Hematopoietic multipotent progenitor cell treated with erythropoietin and hydrocortisone succinate and interleukin-3 and kit ligand, for 17 days (in vitro differentiated cells): ENCODE measurements around the gene WDR82.
"Not testable (repeated sequence)": the region's sequence is repeated elsewhere in the genome, so short reads cannot be mapped to it uniquely, and the experiment has no call there.

Source experiments
- DNase-seq: peaks from one replicate; pipeline ENCODE4 v3.0.0-alpha.2; 2015; ENCODE audit warnings: low spot score

WDR82 gene

DNA sequence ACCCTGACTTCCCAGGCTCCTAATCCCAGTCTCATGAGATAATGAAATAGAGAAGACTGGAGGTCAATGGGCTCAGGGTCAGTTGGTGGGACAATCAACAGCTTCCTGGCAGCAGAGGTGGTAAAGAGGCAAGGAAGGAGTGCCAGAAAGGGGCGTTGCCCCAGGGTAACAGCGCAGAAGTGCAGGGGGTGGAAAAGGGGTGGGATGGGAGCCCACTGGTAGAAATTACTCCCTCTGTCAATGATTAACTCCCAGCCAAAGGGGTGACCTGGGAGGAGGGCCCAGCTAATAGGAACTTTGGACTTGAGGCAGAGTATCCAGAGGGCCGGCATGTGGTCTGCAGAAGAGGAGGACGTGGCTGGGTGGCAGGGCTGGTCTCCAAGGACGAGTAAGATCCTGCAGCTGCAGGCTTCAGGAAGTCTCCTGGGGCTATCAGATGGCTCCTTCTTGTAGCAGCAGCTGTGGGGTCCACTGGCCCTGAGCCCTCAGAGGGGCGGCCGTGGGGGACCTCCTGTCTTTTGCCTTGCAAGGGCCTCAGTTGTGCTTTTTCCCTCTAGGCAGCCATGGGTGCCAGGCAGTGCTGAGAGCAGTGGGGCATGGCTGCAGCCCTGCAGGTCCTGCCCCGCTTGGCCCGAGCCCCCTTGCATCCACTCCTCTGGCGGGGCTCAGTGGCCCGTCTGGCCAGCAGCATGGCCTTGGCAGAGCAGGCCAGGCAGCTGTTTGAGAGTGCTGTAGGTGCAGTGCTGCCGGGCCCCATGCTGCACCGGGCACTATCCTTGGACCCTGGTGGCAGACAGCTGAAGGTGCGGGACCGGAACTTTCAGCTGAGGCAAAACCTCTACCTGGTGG, 11.5 kb upstream of the WDR82 start:
- DNase-seq, result no peak

DNA sequence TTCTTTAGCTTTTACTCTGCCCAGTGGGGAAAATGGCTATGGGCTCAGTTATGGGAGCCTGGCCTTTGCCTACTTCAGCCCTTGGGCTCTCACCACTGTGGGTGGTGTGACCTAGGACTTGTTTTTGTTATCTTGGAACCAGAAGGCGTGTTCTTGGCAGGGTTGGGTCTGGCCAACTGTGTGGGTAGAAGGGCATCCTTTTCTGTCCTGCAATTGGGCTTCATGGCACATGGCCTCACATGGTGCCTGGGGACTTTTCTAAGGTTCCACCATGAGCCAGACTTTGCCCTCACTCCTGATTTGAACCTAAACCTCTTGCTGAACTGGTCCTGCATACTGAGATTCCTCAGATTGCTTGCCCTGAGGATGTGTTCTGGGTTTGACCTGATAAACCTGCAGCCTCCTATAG, 10.9 kb upstream of the WDR82 start:
- DNase-seq, result peak; percentile 38

DNA sequence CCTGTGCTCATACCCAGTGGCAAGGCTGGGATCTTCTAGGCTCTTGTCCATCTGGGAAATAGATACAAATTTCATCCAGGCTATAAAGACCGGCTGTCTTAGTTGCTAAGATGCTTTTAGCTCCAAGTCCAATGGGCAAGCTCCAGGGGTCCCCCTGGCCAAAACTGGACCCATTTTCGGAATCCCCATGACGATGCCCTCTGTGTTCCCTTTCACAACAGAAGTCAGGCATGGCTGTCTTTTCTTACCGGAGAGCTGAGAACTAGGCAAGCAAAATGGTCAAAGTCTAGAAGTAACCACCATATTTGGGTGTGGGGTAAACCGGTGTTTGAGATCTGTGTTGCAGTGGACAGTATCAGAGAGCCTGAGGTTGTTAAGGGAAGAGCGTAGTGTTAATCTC, 10.2 kb upstream of the WDR82 start:
- peak; percentile 22 for DNase-seq

DNA sequence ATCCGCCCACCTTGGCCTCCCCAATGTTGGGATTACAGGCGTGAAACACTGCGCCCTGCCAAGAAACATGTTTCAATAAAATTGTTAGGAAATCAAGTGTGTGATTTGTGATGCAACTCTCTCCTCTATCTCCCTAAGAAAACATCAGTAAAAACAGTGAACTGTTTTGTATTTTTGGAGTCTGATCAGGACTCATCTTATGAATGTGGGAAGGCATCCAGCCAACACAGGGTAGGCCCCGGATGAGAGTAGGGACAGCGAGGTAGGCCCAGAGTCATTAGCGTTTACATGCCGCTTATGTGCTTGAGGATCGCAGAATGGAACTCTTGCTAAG, 8.3 kb upstream of the WDR82 start:
- no peak for DNase-seq

DNA sequence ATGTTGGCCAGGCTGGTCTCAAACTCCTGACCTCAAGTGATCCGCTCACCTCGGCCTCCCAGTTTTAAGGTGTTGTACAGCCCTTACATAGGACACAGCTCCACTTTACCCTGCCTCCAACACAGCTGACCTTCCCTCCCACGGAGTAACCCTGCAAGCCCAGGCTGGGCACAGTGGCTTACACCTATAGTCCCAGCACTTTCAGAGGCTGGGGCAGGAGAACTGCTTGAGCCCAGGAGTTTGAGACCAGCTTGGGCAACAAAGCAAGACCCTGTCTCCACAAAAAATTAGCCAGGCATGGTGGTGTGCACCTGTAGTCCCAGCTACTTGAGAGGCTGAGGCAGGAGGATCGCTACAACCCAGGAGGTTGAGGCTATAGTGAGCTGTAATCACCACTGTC, 5.6 kb upstream of the WDR82 start:
- not testable (repeated sequence) for DNase-seq

DNA sequence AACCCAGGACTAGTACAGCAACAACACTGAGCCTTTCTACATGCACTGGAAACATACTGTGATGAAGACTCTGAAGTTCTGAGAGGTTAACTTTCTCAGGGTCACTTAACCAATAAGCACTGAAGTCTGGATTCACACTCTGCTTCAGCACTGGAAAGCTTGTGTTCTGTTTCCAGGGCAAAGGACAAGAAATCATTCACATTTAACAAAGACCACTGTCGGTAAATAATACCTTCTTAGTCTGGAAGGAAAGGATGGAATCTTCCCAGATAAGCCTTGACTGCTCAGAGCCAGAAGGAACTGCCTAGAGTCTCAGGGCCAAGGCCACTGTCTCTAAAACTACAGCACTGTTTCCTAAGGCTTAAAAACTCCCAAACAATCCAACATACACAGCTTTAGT, 4.9 kb upstream of the WDR82 start:
- DNase-seq, result no peak

DNA sequence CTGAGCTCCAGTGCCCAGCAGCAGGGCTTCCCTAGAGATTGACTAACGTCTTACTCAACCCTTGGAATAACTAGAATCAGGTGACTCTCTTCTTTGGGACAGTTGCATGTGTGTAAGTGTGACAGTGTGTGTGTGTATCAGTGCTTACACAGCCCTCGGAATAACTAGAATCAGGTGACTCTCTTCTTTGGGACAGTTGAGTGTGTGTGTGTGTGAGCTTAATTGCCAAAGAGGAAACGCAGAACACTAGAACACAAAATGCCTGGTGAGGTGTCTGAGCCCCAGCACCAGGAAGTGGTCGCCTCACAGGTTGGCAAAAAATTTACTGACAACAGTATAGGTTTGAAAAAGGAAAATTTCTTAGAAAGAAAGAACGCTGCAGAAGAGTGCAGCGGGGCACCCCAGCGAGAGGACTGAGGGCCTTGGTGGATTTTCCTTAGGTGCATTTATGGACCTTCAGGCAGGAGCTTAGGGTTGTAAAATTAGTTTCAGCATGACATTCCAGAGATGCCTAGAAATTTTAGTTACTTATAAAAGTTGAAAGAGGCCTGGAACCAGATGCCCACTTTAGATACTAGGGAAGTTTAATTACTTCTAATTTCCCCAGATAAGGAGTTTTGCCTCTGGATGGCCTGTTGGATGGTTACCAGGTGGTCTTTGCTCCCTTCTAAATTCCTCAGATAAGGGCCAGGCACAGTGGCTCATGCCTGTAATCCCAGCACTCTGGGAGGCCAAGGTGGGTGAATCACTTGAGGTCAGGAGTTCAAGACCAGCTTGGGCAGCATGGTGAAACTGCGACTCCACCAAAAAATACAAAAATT, 3.7 kb upstream of the WDR82 start:
- no peak for DNase-seq

DNA sequence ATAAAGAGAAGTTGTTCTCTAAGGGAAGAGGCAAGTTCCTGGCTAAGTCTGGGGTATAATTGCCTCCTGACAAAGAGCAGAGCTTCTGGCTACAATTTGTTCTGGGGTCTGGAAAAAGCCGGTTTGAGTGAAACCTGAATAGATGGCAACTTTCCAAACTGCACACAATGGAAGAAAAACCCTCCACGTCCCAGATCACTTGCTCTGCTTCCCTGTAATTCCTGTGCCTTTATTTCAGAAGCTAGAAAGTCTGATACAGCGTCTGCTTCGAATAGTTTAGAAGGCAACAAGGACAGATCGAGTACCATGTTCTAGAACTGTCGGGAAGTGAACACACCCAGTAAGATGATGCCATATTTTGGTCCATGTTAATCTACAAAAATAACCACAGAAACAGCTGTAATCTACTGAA, 1.6 kb upstream of the WDR82 start:
- DNase-seq, result peak; percentile 25

DNA sequence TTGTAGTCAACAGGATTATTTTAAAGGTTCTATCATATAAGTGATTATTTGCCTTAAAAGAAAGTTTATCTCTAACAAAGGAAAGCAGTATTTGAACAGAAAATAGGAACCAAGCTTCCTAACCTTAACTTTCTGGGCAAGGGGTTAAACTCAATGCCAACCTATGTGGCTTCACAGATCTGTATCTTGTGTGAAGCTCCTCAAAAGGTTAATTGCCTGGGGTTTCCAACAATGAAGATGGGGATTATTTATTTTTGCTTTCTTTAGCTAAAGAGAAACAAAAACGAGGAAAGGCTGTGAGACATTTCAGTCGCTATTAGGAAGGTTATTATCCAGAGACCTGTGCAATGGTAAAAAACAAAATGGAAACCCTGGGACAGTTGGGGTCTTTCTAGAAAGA, 1.1 kb upstream of the WDR82 start:
- DNase-seq, result no peak

DNA sequence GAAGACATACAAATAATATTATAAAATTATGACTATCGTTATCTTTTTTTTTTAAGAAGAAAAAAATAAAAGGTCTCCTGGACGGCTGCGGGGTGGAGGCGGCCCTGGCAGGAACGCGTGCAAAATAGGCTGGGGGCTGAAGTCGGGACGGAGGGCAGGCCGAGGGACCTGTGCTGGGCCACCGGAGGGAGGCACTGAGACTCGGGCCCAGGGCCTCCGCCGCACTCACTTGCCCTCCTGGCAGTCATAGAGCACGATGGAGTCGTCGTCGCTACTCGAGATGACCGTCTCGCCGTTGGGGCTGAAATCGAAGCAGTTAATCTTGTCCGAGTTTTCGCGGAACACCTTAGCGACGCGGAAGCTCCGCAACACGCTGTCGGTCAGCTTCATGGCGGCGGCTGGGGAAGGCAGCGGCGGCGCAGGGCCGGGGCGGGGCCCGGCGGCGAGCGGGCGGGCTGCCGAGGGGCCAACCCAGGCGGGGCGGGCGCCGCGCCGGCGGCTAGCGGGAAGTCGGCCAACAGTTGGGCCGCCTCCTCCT, 408 bp downstream of the WDR82 start:
- no peak for DNase-seq

DNA sequence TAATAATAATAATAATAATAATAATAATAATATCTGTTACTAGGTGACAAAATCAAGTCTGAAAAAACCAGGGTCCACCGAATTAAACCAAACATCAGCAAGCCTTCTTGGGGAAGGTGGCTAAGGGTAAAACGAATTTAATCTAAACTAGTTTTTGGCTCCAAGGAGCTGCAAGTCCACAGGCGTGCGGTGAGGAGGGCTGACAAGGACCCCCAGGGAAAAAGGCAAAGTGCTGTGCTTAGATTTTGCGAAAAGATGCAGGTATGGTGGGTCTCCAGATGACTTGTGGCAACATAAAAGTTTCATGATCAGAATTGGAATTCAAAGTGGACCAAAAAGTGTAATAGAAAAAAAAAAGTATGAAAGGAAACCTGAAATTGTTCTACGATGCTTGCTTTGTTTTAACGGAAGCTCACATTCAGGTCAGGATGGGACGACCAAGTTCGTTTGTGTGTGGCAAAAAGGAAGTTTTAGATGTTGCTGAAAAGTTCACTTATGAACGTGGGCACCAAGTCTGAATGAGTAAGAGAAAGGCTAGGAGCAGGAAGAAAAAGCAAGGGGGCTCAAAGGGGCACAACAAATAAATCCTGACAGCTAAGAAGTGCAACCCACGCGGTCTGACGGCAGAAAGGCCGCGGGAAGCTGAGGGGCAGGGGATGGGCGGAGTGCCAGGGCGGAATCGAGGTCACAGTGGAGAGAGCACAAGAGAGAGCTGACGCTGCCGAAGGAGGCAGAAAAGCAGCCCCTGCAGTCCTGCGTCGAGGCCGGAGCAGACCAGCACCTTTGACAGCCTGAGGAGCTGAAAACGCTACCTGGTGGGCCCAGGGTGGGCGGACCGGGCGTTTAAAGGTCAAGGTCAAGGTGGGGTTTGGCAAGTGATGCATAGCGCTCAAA, 1.1 kb downstream of the WDR82 start:
- DNase-seq, result peak; percentile 64

DNA sequence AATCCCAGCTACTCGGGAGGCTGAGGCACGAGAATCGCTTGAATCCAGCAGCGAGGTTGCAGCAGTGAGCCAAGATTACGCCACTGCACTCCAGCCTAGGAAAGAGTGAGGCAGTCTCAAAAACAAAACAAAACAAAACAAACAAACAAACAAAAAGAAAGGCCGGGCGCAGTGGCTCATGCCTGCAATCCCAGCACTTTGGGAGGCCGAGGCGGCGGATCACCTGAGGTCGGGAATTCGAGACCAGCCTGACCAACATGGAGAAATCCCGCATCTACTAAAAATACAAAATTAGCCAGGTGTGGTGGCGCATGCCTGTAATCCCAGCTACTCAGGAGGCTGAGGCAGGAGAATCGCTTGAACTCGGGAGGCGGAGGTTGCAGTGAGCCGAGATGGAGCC, 3.7 kb downstream of the WDR82 start:
- DNase-seq, result not testable (repeated sequence)

DNA sequence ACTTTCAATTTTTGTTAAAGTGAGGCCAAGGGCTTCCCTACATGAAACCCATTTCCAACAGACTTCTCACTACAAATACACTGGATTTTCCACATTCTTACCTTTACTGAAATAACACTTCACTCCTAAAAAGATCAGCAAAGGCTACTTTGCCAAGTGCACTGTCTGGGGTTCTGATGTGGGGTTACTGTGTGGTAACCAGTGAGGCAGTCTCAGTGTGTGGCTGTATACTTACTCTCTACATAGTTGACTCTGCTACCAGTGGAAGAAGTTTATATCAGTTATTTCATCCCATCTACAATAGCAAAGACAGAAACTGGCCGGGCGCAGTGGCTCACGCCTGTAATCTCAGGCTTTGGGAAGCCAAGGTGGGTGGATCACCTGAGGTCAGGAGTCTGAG, 5.6 kb downstream of the WDR82 start:
- DNase-seq, result no peak

DNA sequence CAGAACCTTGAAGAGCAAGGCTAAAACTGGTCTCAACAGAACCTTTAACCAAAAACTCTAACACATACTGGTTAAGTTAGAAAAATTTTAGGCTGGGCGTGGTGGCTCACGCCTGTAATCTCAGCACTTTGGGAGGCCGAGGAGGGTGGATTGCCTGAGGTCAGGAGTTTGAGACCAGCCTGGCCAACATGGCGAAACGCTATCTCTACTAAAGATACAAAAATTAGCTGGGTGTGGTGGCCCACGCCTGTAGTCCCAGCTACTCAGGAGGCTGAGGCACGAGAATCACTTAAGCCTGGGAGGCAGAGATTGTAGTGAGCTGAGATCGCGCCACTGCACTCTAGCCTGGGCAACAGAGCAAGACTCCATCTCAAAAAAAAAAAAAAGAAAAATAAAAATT, 6.3 kb downstream of the WDR82 start:
- not testable (repeated sequence) for DNase-seq

DNA sequence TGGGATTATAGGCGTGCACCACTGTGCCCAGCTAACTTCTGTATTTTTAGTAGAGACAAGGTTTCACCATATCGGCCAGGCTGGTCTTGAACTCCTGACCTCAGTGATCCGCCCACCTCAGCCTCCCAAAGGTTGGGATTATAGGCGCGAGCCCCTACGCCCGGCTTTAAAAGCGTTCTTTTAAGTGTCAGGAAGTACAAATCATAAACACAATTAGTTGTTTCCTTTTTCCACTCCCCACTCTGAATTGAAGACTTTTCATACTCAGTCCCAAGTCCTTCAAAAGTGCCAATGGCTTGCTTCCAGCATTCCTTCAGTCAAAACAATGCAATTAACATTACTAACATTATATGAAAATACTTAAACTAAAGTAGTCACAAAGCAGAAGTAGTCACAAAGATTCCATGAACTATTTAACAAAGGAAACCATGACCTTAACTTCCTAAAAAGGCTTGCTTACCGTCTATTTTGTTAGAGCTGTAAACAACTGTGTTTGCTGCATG, 8.1 kb downstream of the WDR82 start:
- DNase-seq, result no peak

DNA sequence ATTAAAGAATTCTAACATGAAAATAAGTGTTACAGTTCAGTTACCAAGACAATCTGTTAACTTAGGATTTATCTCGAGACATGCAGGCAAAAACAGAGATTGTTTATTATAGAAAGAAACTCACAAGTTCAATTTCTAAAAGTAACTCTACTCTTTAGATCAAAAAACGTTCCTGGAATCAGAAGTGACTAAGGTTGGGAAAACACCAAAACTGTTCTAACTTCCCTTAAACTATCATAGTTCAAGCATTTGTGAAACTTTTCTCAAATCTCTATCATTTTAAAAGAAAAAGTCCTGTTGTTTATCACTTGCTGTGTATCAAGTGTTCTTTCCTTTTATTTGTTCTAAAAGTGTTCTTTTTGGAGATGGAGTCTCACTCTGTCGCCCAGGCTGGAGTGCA, 8.7 kb downstream of the WDR82 start:
- no peak for DNase-seq

DNA sequence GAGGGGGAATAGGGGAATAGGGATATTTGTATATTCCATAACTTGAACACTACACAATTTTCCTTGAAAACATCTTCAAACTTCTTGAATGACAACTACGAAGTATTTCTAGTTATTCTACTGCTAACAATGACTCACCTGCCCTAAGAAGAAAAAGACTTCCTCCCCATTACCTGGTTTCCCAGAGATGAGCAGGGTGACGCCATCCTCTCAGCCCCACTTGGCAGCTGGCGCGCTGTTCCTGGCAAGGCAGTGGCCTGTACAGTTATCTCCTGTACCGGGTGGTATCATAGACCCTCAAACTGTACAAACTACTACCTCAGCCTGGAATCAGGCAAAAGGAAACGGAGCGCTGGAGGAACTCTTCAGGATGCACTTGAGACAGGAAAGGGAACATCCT, 10.4 kb downstream of the WDR82 start:
- DNase-seq, result no peak

DNA sequence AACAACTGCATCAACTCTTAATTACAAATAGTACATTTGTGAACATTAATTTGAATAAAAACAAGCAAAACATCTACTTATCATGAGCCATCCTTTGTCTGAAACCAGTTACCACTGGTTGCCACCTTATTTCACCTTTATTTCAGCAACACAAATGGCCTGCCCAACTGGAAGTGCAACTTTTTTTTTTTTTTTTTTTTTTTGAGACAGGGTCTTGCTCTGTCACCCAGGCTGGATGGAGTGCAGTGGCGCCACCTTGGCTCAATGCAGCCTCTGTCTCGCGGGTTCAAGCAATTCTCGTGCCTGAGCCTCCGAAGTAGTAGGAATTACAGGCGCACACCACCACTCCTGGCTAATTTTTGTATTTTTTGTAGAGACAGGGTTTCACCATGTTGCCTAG, 13.1 kb downstream of the WDR82 start:
- no peak for DNase-seq

DNA sequence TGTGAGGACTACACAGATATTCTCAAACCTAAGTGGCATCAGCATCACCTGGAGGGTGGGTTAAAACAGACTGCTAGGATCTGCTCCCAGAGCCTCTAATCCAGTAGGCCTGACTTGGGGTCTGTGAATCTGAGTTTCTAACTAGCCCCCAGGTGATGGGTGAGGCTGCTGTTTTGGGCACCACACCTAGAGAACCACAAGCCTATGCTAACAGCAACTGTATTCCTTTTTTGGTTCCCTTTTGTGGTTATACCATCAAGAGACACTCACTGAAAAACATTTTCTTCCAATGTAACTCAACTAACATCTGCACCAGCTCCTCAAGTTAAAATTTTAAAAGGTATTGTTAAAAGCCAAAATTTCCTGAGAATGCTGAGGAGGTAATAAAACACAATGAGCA, 16.0 kb downstream of the WDR82 start:
- DNase-seq, result no peak

DNA sequence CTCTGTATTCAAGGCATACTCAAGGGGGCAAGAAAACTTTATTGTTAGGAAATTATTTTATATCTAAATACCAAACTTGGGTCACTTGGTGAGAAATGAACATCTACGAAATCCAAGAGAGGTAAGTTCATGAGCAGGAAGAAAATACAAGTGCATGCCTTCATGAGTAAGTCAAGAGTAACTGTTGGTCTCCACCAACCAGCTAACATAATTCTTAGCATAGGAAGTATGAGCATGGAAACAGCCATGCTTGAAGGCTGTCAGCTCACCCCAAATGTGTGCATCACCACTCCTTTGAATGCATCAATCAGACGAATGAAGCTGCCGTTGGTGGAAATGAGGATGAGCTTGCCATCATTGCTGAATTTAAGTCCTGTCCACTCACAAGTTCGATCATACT, 19.0 kb downstream of the WDR82 start:
- no peak for DNase-seq

DNA sequence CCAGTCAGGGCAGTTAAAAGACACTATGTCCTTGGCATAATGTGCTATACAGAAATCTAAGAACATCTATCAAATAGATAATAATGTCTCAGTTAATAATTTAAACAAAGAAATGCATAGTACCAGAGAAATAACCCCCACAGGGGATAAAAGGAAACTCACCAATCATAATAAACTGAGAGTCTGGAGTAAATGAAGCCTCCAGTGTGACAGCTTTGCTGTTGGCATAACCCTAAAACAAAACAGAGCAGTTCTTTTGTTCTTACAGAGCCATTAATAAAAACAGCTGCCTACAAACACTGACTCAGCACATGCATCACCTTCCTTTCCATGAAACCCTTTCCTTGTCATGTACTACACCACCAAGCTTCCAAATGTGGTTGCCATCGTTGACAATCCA, 19.4 kb downstream of the WDR82 start:
- no peak for DNase-seq

DNA sequence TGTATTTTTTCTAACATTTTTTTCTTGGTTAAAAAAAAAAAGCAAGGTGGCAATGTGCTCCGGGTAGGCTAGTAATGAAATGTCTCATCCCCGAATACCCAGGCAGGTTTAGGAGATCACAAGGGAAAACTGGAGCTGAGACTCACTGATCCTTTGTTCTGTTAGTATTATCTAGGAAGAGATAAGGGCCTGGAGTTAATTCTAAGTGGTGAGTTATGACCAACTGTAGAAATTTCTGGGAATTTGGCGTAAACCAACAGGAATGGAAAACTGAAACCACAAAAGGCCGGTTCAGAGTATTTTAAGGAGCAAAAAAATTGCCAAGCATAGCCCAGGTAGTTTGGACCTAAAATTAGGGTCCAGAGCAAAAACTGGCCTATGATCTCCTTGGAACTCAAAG, 20.5 kb downstream of the WDR82 start:
- DNase-seq, result no peak
